HEK293 (cell line): ENCODE results near the gene CARD6.

Experiments
- CTCF ChIA-PET: fragments of 350-600 bp; formaldehyde crosslinking; extraction: SDS; loops from one replicate; lab custom pipeline; 2021; ENCODE audit warnings: antibody characterized with exemption; lab: Yijun Ruan, JAX
- POLR2A ChIA-PET: fragments of 300-600 bp; formaldehyde crosslinking; extraction: SDS; loops from one replicate; lab custom pipeline; 2020; ENCODE audit warnings: antibody characterized with exemption, inconsistent platforms; lab: Yijun Ruan, JAX
- H3K27ac ChIP-seq: fragments of 200-500 bp; sonication (Bioruptor generic); 2 replicates; pipeline ENCODE4 v1.5.1; 2014; ENCODE audit warnings: low read depth, low read length, control low read depth, inconsistent platforms; ENCODE audit errors: extremely low read depth
- H3K36me3 ChIP-seq, 2 experiments: fragments of 200-500 bp in 1 of 2; sonication (Bioruptor generic) in 1 of 2; 1 replicate in 1 of 2; 2 replicates in 1 of 2; pipeline ENCODE4 v1.5.1; 2014 to 2017; ENCODE audit warnings: inconsistent platforms in 2 of 2, low read length in 2 of 2; ENCODE audit not compliant: control insufficient read depth in 2 of 2, insufficient read depth in 1 of 2
- H3K4me1 ChIP-seq: fragments of 200-500 bp; sonication (Bioruptor generic); 2 replicates; pipeline ENCODE4 v1.5.1; 2014; ENCODE audit warnings: mild to moderate bottlenecking, low read length, inconsistent platforms; ENCODE audit not compliant: control insufficient read depth, insufficient read depth
- H3K4me3 ChIP-seq: 2 replicates; pipeline ENCODE4 v1.5.1; 2011; ENCODE audit warnings: low read depth, mild to moderate bottlenecking, control low read depth, low read length, moderate library complexity
- H3K9me3 ChIP-seq: fragments of 200-500 bp; sonication (Bioruptor generic); 2 replicates; pipeline ENCODE4 v1.5.1; 2014; ENCODE audit warnings: low read depth, low read length, inconsistent platforms; ENCODE audit not compliant: control insufficient read depth, insufficient read depth
- FEZF1 ChIP-seq: fragments of 450-650 bp; formaldehyde crosslinking; IDR thresholded peaks from 2 replicates; pipeline ENCODE4 v1.5.1; 2016; ENCODE audit warnings: missing biosample characterization, missing genetic modification characterization
- GLIS2 ChIP-seq: fragments of 450-650 bp; formaldehyde crosslinking; IDR thresholded peaks from 2 replicates; pipeline ENCODE4 v1.5.1; 2016; ENCODE audit warnings: missing biosample characterization, missing genetic modification characterization
- HIC1 ChIP-seq: fragments of 450-650 bp; formaldehyde crosslinking; IDR thresholded peaks from 2 replicates; pipeline ENCODE4 v1.5.1; 2016; ENCODE audit warnings: missing biosample characterization, missing genetic modification characterization
- INSM2 ChIP-seq: fragments of 450-650 bp; formaldehyde crosslinking; IDR thresholded peaks from 2 replicates; pipeline ENCODE4 v1.5.1; 2016; ENCODE audit warnings: missing biosample characterization, missing genetic modification characterization
- PRDM4 ChIP-seq: fragments of 450-650 bp; formaldehyde crosslinking; IDR thresholded peaks from 2 replicates; pipeline ENCODE4 v1.5.1; 2017; ENCODE audit warnings: missing biosample characterization, missing genetic modification characterization
- SP2 ChIP-seq: fragments of 450-650 bp; formaldehyde crosslinking; IDR thresholded peaks from 2 replicates; pipeline ENCODE4 v1.5.1; 2016; ENCODE audit warnings: missing biosample characterization, missing genetic modification characterization
- ZBTB8A ChIP-seq: fragments of 450-650 bp; formaldehyde crosslinking; IDR thresholded peaks from 2 replicates; pipeline ENCODE4 v1.5.1; 2016; ENCODE audit warnings: missing biosample characterization, missing genetic modification characterization
- ZFP3 ChIP-seq: fragments of 450-650 bp; formaldehyde crosslinking; IDR thresholded peaks from 2 replicates; pipeline ENCODE4 v1.5.1; 2016; ENCODE audit warnings: low read depth, missing biosample characterization, missing genetic modification characterization
- ZIC2 ChIP-seq: fragments of 450-650 bp; formaldehyde crosslinking; IDR thresholded peaks from 2 replicates; pipeline ENCODE4 v1.5.1; 2016; ENCODE audit warnings: missing biosample characterization, missing genetic modification characterization
- ZNF146 ChIP-seq: fragments of 450-650 bp; formaldehyde crosslinking; IDR thresholded peaks from 2 replicates; pipeline ENCODE4 v1.5.1; 2016; ENCODE audit warnings: missing biosample characterization, missing genetic modification characterization
- ZNF157 ChIP-seq: fragments of 450-650 bp; formaldehyde crosslinking; IDR thresholded peaks from 2 replicates; pipeline ENCODE4 v1.5.1; 2016; ENCODE audit warnings: missing biosample characterization, missing genetic modification characterization
- ZNF174 ChIP-seq: fragments of 450-650 bp; formaldehyde crosslinking; IDR thresholded peaks from 2 replicates; pipeline ENCODE4 v1.5.0; 2017; ENCODE audit warnings: missing biosample characterization, mild to moderate bottlenecking, missing genetic modification characterization
- ZNF266 ChIP-seq: fragments of 450-650 bp; formaldehyde crosslinking; IDR thresholded peaks from 2 replicates; pipeline ENCODE4 v1.5.1; 2016; ENCODE audit warnings: missing biosample characterization, missing genetic modification characterization, low read depth
- ZNF274 ChIP-seq, 2 experiments: fragments of 200-500 bp in 1 of 2; fragments of 450-650 bp in 1 of 2; sonication (Bioruptor generic) in 1 of 2; formaldehyde crosslinking in 1 of 2; IDR thresholded peaks; 2 replicates each; pipeline versions ENCODE4 v1.5.1 to v1.6.1; 2014 to 2016; ENCODE audit warnings: borderline replicate concordance in 1 of 2, inconsistent platforms in 1 of 2, low read length in 1 of 2, missing biosample characterization in 1 of 2, missing genetic modification characterization in 1 of 2
- ZNF449 ChIP-seq: fragments of 450-650 bp; formaldehyde crosslinking; IDR thresholded peaks from 2 replicates; pipeline ENCODE4 v1.5.1; 2017; ENCODE audit warnings: missing biosample characterization, mild to moderate bottlenecking, missing genetic modification characterization, moderate library complexity
- ZNF48 ChIP-seq: fragments of 450-650 bp; formaldehyde crosslinking; IDR thresholded peaks from 2 replicates; pipeline ENCODE4 v1.5.1; 2016; ENCODE audit warnings: missing biosample characterization, missing genetic modification characterization
- ZNF521 ChIP-seq: fragments of 450-650 bp; formaldehyde crosslinking; IDR thresholded peaks from 2 replicates; pipeline ENCODE4 v1.5.1; 2017; ENCODE audit warnings: missing biosample characterization, mild to moderate bottlenecking, missing genetic modification characterization
- ZNF548 ChIP-seq: fragments of 450-650 bp; formaldehyde crosslinking; IDR thresholded peaks from 2 replicates; pipeline ENCODE4 v1.5.1; 2016; ENCODE audit warnings: missing biosample characterization, missing genetic modification characterization
- ZNF558 ChIP-seq: fragments of 450-650 bp; formaldehyde crosslinking; IDR thresholded peaks from 2 replicates; pipeline ENCODE4 v1.5.1; 2016; ENCODE audit warnings: missing biosample characterization, missing genetic modification characterization
- ZNF580 ChIP-seq: fragments of 450-650 bp; formaldehyde crosslinking; IDR thresholded peaks from 2 replicates; pipeline ENCODE4 v1.5.1; 2016; ENCODE audit warnings: missing biosample characterization, missing genetic modification characterization
- ZNF600 ChIP-seq: fragments of 450-650 bp; formaldehyde crosslinking; IDR thresholded peaks from 2 replicates; pipeline ENCODE4 v1.5.1; 2016; ENCODE audit warnings: missing biosample characterization, missing genetic modification characterization
- ZNF624 ChIP-seq: fragments of 450-650 bp; formaldehyde crosslinking; IDR thresholded peaks from 2 replicates; pipeline ENCODE4 v1.5.1; 2017; ENCODE audit warnings: missing biosample characterization, missing genetic modification characterization
- ZNF701 ChIP-seq: fragments of 450-650 bp; formaldehyde crosslinking; IDR thresholded peaks from 2 replicates; pipeline ENCODE4 v1.5.1; 2016; ENCODE audit warnings: missing biosample characterization, missing genetic modification characterization
- ZNF776 ChIP-seq: fragments of 450-650 bp; formaldehyde crosslinking; IDR thresholded peaks from 2 replicates; pipeline ENCODE4 v1.5.0; 2017; ENCODE audit warnings: missing biosample characterization, missing genetic modification characterization, borderline replicate concordance
- ZNF837 ChIP-seq: fragments of 450-650 bp; formaldehyde crosslinking; IDR thresholded peaks from 2 replicates; pipeline ENCODE4 v1.5.1; 2016; ENCODE audit warnings: missing biosample characterization, missing genetic modification characterization
- ZNF843 ChIP-seq: fragments of 450-650 bp; formaldehyde crosslinking; IDR thresholded peaks from 2 replicates; pipeline ENCODE4 v1.5.1; 2016; ENCODE audit warnings: missing biosample characterization, missing genetic modification characterization

CARD6 gene

GRCh38 chr5:40797273-40798011 lies 43.7 kb upstream of the CARD6 start (continued):
- peak; percentile 74; the same call in 1 of the 2 replicates for TF ChIP-seq HIC1 (tag by site-specific recombination)

- H3K9me3 ChIP-seq, result no peaks in the 10 kb centered on the region
- H3K36me3 ChIP-seq, result no peaks in the 10 kb centered on the region; a peak in 1 of 3 replicates
- CTCF ChIA-PET, result interaction anchor here (0.6 to 2.0 kb wide), 7 partner anchors 13 to 356 kb away, joined by 3 to 5 read pairs (median 4); partner anchors contain the start of gene RPL37
- peak within 1 kb of the TSS; percentile 81 for H3K4me3 ChIP-seq
- POLR2A ChIA-PET, result interaction anchor here (0.6 to 1.5 kb wide), 15 partner anchors 9 to 125 kb away, joined by 3 to 8 read pairs (median 4); partner anchors contain the start of genes PTGER4 and TTC33
- H3K4me1 ChIP-seq, result peaks cover 23% of the 10 kb centered on the region
- peak within 1 kb of the TSS; percentile 98 for H3K27ac ChIP-seq
- TF ChIP-seq PRDM4, result no peak; the same call in 1 of the 2 replicates
- TF ChIP-seq ZIC2 (tag by site-specific recombination), result no peak; the same call in 1 of the 2 replicates
- TF ChIP-seq ZNF449 (tag by site-specific recombination), result peak; percentile 12; the same call in 1 of the 2 replicates
- TF ChIP-seq ZNF600 (tag by site-specific recombination), result peak; percentile 89
- no peak for TF ChIP-seq ZNF548
- TF ChIP-seq INSM2 (tag by site-specific recombination), result no peak
- no peak for TF ChIP-seq ZNF274 (IDR thresholded peaks at IDR 0.05; ENCODE audit: low read length)
- no peak for TF ChIP-seq ZNF274 (tag by site-specific recombination; IDR thresholded peaks at IDR 0.05; ENCODE audit: borderline replicate concordance)
- no peak; the same call in 1 of the 2 replicates for TF ChIP-seq ZNF843 (tag by site-specific recombination)
- TF ChIP-seq SP2 (tag by site-specific recombination), result peak; percentile 81
- TF ChIP-seq ZNF837 (tag by site-specific recombination), result no peak
- TF ChIP-seq ZBTB8A (tag by site-specific recombination), result peak; percentile 97
- TF ChIP-seq ZNF624, result no peak
- no peak for TF ChIP-seq ZNF157 (tag by site-specific recombination)
- no peak for TF ChIP-seq ZNF174
- TF ChIP-seq FEZF1 (tag by site-specific recombination), result no peak
- peak; percentile 80 for TF ChIP-seq GLIS2 (tag by site-specific recombination)
- TF ChIP-seq ZNF558 (tag by site-specific recombination), result no peak; the same call in 1 of the 2 replicates
- no peak for TF ChIP-seq ZNF48 (tag by site-specific recombination)
- TF ChIP-seq ZNF701 (tag by site-specific recombination), result no peak
- TF ChIP-seq ZNF266 (tag by site-specific recombination), result no peak
- no peak for TF ChIP-seq ZNF521 (tag by site-specific recombination)
- TF ChIP-seq ZFP3 (tag by site-specific recombination), result no peak
- no peak for TF ChIP-seq ZNF776 (tag by site-specific recombination)
- TF ChIP-seq ZNF146 (tag by site-specific recombination), result peak; percentile 28; the same call in 1 of the 2 replicates
- no peak; the same call in 1 of the 2 replicates for TF ChIP-seq ZNF580 (tag by site-specific recombination)
These were observed 43.0 kb upstream of the CARD6 start, which contains the start of gene PRKAA1 for GRCh38 chr5:40798012-40798800. Gene PRKAA1 (minus strand): TSS chr5:40798374. CDS start chr5:40798189, 185 bp downstream.
